ENCODE measurements around the gene TTC9B.
"Not testable (repeated sequence)": the region's sequence is repeated elsewhere in the genome, so short reads cannot be mapped to it uniquely, and the experiment has no call there.

Gene TTC9B

DNA sequence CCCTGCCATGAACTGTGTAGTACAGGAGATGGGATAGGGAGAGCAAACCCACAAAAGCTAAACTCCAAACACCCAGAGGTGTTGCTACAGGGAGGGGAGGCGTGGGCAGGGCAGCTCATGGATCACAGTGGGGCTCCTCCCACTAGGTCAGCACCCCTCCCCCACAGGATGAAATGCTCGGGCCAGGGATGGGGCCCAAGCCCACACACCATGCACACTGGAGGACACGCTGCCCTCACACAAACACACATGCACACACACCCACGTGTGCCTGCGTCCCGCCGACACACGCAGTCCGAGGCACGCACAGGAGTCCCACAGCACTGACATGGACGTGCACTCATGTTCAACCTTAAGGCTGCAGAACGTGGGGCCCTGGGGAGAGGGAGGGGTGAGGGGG, 14.3 kb upstream of the TTC9B start:
- DNase-seq: no peak

DNA sequence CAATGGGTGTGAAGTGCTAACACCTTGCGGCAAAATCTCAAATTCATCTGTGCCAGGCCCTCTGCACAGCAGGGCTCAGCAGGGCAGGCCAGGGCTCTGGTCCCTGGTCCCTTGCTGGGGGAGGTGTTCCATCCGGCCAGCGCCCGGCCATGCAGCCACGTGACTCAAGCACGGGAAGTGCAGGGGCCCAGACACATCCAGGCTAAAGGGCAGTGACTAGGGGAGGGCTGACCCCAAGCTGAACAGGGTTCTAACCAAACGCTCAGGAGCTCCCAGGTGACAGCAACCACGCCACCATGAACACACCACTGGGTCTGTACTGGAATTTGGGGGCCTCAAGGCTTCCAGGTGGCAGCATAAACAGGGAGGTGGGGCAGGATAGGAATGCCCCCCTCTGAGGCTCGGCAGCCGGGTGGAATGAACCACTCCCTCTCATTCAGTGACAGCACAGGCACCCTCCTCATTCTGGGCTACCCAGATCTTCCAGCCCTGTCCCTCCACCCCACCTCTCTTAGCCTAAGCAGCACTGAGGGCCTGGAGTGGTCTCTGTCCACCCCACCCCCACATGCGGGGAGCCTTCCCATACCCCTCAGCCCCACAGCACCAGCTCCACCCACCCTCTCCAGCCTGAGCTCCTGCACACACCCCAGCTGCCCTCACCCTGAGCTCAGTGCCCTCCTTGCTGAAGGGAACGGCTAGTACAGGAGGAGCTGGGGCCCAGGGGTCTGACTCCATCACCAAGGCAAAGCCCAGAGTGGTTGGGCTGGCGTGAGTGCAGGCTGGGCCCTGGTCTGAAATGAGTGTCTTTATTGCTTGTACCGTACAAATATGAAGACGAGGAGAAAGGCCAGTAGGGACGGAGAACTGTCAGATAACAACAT, 13.6 kb upstream of the TTC9B start:
- DNase-seq: no peak

DNA sequence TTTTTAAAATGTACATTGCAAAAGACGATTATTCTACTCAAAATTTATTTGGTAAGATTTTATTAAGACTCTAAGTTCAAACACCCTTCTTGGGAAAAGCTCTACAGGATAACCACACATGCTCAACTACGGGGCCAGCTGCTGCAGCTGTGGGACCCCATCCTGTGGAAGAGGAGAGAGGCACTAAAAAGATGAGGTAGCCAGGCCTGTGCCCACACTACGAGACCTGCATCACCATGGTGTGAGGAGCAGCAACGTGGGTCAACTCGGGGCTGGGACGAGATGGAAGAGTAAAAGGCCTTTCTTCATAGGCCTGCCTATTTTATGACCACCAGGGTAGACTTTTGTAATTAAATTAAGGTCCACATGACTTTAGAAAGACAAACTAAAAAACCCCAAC, 12.9 kb upstream of the TTC9B start:
- no peak for DNase-seq

DNA sequence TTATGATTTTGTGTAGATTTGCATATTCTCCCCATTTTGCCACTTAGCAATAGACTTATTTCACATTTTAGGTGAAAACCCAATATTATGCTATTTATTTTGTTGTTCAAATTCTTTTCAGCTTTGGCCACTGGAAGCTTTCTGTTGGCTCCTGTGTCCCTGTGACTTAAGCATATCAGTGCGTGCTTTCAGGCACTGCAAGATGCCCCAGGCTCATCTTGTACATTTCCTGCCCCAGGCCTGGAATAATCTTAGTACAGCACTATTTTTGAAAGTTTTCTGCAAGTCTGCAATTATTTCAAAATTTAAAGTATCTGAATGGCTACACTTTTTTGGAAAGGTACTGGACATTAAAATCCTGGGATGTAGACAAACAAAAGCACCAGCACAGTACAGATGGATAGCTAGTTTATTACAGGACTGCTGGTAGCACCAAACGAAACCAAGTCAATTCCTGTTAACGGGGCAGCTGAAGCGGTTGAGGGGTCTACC, 11.8 kb upstream of the TTC9B start:
- DNase-seq: no peak

DNA sequence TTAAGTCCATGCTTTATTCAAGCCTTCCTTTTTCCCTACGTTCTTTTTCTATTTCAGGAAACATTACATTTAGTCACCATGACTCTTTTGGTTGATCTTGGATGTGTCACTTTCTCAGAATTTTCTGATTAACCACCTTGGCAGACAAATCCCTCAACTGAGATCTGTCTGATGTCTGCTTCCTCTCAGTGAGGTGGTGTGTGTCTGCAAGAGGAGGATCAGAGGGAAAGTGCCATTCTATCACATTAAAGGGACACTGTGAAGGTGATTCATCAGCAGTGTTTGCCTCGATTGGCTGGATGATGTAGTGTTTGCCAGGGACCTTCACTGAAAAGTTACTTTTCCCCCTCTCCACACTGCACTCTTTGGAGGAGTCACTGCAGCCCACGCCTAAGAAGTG, 11.3 kb upstream of the TTC9B start:
- DNase-seq: no peak

DNA sequence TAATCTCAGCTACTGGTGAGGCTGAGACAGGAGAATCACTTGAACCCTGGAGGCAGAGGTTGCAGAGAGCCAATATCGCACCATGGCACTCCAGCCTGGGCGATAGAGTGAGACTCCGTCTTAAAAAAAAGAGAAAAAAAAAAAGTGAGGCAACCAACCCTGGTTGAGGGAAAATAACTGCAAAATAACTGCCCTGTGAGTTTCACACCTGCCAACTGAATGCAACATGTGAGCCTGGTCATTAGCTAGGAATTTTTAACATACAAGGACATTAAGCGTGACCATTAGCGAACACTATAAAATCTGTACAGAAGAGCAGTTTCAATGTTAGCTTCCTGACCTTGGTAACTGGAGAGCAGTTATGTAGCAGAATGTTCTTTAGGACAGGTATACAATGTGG, 10.7 kb upstream of the TTC9B start:
- no peak for DNase-seq

DNA sequence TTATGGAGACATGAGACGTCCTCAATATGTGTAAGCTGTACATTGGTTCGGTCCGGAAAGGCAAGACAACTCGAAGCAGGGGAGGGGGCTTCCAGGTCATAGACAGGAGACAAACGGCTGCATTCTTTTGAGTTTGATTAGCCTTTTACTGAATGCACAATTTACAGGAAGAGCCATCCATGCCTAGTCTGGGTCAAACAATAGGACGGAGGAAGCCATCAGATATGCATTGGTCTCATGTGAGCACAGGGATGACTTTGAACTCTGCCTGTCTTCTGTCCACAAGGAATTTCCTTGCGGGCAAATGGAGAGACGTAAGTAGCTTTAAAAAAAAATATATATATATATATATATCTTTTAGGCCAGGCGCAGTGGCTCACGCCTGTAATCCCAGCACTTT, 10.2 kb upstream of the TTC9B start:
- DNase-seq: no peak

DNA sequence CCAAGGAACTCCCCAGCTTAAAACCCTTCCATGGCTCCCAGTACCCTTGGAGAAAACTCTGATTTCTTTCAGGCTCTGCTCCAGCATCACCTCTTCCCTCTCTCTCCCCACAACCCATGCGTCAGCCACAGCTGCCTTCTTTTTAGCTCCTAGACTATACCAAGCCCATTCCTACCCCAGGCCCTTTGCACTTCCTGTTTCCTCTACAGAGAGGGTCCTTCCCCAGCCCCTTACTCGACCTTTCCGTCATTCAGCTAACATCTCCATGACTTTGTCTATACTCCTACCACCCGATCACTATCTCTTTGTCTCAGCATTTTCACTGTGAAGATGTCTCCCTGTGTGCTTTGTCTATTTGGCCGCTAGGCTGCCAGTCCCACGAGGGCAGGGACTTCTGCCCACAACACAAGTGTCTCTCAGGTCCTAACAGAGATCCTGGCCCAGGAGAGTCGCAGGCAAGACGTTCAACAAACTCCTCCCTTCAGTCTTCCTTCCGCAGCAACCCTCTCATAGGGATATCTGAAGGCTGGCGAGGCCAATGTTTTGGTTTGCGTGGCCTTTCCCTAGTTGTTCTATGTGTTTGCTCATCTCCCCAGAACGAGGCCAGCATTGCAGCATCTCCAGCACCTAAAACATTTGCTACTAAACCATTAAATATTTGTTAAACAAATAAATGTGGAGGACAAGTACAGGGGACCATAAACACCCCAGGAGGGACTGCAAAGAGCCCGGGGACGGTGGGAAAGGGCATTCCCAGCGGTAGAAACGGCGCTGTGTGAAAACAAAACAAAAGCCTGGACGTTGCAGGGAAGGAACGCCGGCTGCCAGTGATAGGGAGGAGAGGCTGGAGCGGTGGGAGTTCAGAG, 7.5 kb upstream of the TTC9B start:
- DNase-seq: no peak

DNA sequence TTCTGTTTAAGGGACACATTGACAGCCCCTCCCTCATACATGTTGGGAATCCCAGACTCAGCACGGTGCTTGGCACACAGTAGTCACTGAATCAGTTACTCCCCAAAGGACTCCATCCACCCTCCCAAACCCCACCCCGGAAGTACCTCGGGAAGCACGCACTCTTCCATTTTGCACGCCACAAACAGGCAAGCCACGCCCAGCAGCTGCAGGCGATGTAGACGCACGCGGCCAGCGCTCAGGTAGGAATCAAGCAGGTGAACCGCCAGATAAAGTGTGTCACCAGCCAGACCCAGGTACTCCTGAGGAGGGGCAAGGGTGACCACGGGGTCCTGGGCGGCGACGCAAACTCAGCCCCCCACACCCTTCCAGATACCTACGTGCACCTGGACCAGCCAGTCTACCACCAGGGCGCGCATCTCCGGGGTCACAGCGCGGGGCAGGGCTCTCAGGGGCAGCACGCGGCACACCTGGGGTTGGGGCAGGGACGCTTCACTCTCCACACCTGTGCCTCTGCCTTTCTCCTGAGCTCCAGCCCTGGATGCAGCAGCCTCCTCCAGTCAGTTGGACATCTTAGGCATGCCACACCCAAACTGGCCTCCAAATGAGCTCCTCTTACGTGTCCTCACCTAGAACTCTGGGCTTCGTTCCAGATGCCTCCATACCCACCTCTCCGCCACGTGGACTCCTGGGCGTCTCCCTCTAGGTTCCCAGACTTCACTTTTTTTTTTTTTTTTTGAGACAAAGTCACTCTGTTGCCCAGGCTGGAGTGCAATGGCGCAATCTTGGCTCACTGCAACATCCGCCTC, 6.4 kb upstream of the TTC9B start:
- no peak for DNase-seq

DNA sequence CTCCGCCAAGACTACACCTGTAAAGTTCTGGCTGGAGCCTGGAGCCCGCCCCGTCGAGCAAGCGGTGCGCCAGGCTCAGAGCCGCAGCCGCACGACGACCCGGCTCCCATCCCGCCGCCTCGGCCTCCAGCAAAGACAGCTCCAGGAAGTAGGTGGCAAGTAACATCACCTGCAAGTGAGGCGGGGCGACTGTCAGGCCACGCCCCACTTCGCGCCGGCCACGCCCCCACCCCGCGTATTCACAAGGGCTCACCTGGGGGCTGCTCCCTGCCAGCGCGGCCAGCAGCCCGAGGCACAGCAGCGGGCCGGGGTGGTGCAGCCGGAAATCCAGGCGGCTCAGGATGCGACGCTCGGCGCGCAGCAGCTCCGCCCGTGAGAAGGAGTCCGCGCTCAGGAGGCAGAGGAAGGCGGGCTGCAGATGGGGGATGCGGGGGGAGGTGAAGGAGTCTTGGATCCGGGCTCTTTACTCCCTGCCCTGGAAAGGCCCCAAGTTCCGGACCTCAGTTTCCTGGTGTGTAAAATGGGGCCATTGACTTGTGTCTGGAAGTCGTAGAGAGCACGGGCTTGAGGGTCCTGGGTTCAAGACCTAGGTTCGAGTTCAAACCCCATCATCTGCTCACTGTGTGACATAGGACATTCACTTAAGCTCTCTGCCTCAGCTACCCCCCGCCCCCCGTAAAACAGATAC, 5.1 kb upstream of the TTC9B start:
- no peak for DNase-seq

DNA sequence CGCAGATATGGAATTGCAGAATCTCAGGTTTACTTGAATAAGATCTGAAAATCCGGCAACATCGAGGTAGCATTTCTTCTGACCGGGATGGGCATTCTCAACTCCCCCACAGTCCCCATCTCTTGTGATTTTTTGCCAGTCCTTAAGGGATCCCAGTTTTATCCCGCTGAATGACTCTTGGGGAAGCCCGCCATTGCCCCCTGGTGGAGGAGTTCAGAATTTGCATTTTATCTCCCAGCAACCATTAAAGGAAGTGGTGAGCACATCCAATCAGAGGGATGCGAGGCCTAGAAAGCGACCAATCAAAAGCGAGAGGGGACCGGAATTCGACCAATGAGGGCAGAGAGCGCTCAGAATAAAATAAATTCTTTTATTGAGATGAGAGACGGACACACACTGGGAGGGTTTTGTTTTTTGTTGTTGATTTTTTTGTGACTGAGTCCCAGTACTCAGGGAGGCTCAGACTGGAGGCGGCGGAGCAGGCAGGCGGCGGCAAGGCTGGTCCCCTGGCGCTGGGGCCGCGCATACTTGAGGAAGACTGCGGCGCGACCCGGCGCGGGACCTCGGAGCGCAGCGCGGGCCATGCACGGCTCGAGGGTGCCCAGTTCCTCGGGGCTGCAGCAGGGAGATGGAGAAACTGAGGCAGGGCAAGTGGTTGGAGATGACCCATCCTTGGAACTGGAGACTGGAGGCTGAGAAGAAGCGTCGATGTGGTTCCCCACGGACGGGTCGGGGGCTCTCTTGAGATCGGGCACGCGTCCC, 3.9 kb upstream of the TTC9B start:
- DNase-seq: peak; percentile 75

DNA sequence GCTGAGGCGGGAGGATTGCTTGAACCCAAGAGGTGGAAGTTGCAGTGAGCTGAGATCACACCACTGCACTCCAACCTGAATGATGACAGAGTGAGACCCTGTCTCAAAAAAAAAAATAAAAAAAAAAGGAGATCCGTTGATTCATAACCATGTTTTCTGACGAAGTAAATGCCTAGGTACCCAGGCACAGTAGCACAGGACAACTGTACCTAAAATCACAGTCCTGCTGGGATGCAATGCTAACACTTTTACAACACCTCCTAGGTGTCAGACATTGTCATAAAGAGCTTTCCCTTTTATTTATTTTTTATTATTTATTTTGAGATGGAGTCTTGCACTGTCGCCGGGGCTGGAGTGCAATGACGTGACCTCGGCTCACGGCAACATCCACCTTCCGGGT, 2.5 kb upstream of the TTC9B start:
- DNase-seq: no peak

DNA sequence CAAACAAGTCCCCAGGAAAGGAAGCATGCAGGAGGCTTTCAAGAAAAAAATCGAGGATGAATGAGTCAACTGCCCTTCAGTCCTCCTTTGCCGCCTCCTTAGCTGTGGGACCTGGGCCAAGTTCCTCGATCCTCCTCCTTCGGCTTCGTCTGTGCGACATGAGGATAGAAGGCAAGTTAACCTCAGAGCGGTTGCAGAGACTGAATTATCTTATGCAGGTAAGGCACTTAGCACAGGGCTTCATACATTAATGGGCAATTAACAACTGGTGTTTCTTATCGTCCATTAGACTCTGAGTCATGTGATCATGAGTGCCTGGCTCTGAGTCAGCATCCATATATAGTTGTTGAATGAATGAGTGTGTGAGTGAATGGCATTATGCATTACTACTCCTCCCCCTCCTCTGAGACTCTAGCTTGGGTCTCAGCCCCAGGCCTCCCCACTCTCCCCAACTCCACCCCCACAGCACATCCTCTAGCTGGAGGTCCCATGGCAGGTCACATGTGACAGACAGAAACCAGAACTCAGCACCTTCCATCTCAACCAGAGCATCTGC, 1.6 kb upstream of the TTC9B start:
- DNase-seq: no peak

DNA sequence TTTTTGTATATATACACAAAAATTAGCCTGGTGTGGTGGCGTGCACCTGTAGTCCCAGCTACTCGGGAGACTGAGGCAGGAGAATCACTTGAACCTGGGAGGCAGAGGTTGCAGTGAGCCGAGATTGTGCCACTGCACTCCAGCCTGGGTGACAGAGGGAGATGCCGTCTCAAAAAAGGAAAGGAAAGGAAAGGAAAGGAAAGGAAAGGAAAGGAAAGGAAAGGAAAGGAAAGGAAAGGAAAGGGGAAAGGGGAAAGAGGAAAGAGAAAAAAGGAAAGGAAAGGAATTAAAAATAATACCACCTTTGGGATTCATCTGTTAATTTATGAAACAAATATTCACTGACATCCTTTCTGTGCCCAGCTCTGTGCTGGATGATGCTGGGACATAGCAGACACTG, 845 bp upstream of the TTC9B start:
- DNase-seq: not testable (repeated sequence)

DNA sequence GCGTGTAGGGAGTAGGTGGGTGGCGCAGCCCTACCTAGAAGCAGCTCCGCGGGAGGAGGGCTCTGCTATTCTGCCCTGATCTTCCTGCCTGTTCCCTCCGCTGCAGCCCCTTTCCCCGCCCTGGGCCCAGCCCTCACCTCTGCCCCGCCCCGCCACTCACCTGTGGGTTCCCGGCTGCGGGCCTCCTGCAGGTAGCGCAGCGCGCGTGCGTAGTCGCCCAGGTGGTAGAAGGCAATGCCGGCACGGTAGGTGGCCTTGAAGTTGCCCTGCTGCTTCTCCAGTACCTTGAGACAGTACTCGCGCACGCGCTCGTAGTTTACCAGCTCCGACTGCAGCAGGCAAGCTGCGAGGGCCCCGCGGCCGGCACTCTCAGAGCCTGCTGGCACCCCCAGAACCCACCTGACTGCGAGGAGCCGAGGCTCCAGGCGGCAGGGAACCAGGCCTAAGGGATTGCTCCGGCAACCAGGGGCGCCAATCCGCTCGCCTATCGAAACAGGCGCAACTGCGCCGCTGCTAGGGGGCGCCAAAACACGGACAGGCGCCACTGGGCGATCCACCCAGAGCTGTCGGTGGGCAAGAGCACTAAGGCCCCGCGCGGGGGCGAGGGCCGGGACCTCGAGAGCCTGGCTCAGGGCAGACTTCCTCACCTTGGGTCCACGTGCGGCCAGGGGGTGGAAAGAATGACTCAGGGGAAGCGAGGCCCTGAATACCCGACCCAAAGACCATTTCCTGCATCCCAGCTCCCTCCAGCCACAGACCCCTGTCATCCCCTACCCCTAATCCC, 965 bp downstream of the TTC9B start:
- DNase-seq: no peak

DNA sequence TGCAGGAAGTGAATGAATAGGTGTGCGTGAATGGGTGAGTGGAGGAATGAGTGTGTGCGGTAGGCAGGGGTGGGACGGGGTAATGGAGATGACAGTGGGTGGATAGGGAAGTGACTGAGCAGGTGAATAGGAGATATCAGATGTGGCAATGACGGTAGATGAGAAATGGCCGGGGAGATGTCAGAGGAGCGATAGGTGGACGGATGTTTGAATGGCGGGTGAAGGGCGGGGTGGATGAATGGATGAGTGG, 1.5 kb downstream of the TTC9B start:
- DNase-seq: no peak

DNA sequence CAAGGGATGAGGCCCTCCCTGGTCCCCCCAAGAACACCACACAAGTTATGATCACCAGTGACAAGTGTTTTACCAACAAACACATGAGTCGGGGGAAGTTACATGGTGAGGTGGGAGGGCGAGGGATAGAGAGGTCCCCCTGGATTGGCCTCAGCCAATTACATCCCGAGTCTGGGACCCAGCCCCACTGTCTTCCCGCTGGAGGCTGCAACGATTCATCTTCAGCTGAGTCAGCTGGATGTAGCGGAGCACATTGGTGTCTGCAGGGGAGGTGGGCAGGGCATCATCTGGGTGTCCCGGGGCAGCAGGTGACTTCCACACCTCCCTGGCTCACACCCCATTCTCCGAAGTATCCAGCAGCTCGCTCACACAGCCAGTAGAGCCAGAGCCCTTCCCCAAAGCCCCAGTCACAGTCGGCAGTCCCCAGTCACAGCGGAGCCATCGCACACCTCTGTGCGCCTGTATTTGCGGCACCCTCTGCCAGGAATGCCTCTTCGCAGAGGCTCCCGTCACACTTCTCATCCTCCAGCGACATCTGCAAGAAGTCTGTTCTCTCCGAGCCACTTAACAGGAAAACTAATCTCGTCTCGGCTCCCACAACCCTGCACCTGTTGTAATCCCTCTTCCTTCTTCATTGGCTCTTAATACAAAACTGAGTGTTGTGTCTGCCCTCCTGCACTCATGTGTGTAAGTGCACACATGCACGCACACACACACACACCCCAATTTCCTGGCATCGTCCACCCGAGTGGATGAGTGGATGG, 2.0 kb downstream of the TTC9B start:
- peak; percentile 77 for DNase-seq

DNA sequence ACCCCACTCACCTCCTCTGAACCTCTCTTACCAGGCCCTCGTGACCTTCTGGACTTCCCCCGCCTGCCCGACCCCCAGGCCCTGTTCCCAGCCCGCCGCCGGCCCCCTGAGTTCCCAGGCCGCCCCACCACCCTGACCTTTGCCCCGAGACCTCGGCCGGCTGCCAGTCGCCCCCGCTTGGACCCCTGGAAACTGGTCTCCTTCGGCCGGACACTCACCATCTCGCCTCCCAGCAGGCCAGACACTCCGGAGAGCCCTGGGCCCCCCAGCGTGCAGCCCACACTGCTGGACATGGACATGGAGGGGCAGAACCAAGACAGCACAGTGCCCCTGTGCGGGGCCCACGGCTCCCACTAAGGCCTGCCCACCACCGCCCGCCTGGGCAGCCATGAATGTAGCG, 3.2 kb downstream of the TTC9B start:
- DNase-seq: no peak

DNA sequence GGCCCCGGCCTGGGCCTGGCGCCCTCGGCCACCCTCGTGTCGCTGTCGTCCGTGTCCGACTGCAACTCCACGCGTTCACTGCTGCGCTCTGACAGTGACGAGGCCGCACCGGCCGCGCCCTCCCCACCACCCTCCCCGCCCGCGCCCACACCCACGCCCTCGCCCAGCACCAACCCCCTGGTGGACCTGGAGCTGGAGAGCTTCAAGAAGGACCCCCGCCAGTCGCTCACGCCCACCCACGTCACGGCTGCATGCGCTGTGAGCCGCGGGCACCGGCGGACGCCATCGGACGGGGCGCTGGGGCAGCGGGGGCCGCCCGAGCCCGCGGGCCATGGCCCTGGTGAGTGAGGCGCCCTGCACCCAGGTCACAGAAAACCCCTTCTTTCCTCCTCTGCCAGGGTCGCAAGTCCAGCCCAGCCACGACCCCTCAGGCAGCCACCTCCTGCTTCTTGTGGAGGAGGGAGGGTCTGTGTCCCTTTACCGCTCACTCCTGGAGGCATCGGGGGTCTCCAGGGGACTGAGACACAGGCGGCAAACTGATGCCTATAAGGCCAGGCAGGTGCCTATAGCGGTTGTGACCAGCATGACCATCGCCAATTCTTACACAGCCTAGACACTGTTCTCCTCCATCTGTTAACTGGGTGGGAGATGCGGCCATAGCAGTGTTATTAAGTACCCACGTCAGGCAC, 4.2 kb downstream of the TTC9B start:
- DNase-seq: no peak

All from NCI-H524 treated with DMSO at 0.1 percent for 48 hours (cell line).